ENCODE data around the gene ANKZF1.
A peak's percentile ranks its signal among the peaks of the same experiment; 100 is the strongest.

ANKZF1 gene

DNA sequence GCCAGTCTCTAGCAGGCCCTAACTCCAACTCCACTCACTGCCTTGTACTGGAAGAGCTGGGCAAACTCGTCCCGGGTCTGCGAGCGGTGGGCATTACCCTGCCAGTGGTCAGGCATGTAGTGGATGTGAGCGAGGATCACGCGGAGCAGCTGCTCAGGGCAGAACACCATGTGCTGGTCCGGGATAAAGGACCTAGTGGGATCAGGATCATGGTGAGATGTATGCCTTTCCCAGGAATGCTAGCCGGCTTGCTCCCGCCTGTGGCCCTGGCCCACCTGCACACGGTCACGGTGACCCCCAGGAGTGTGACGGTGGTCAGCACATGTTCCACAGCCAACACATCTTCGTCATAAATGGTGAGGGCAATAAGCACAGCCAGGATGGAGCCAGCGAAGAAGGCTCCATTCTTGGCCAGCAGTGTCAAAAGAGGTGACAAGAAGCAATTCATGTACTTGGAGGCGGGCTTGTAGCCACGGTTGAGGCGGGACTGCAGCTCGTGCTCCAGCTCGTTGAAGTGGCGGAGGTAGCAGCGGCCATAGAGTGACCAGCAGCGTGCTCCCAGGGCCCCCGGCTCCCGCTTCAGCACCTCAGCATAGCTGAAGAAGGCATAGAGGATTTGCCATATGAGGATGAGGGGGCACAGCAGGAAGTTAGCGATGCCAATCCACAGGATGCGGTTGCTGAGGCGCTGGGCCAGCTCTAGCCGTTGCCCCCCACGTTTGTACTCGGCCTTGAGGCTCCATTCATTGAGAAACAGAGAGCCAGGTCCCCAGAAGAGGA is 5.6 kb upstream of the ANKZF1 start:
- no peak for DNase-seq (ENCODE audit: low read depth, low spot score)

DNA sequence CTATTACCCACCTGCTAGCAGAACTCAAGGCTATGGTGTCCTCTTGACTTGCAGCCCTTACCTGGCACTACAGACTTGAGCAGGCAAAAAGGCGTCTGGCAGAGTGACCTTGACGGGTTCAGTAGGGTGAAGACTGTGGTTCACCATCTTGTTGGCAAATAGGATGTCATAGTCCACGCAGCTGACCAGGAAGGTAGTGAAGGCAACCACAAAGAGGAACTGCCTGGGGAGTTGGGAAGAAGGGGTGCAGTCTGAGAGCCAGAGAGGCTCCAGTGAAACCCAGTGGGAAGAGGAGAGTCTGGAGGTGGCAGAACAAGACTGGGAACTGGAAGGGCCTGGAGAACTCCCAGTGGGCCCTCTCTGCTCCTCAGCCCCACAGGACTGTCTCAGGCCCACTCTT is 4.3 kb upstream of the ANKZF1 start:
- no peak for DNase-seq (ENCODE audit: low read depth, low spot score)

DNA sequence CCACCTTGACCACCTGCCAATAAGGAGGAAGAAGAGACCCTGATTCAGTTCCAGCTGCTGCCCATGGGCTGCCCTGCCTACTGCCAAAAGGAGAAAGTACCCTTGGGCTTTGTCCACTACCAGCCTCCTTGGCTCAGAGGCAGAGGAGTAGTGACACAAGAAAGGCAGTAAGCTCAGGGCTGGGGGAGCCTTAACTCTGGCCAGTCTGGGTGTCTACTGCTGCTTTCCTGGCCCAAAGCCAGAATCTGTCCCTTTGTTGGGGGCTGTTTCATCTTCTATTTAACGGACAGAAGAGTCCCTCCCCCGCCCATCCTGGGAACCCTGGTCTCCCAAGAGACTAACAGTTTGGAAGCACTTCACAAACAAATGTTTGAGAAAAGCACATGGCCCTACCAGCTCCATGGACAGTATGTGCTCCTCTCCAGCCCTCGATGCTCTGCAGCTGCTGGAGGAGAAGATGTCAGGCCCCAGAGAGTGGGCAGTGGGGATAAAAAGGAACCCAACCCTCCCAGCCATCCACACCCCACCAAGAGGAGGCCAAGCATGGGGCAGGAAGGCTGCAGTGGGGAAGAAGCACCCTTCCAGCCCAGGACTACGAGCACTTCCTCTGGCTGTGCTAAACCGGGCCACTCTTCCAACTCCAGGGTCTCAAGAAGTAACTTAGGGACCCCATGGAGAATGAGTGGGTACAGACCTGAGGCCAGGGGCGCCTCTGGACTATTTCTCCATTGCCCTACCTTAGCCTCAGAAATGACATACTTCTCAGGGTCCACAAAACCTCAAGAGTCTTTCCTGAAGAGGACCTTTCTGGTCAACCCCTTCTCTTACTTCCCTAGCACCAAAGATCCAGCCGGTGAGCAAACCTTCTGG is 1.3 kb upstream of the ANKZF1 start:
- no peak for DNase-seq (ENCODE audit: low read depth, low spot score)

DNA sequence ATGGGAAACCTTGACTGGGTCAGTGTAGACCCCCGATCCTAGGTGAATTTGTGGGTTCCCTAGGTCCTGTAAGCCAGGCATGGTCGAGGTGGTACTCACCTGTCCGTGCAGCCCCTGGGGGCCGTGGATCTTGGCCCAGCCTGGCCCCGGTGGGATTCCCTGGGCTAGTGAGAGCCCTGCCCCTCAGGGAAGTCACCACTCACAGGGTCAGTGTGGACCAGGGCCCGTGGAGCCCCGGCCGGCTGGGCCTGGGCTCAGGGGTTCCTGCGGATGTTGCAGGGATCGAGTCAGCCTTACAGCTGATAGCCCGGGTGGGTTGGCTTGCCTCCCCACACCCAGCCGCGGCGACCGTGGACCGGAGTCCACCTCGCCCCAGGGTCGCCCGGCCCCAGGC is 698 bp upstream of the ANKZF1 start:
- DNase-seq (ENCODE audit: low read depth, low spot score) = no peak

DNA sequence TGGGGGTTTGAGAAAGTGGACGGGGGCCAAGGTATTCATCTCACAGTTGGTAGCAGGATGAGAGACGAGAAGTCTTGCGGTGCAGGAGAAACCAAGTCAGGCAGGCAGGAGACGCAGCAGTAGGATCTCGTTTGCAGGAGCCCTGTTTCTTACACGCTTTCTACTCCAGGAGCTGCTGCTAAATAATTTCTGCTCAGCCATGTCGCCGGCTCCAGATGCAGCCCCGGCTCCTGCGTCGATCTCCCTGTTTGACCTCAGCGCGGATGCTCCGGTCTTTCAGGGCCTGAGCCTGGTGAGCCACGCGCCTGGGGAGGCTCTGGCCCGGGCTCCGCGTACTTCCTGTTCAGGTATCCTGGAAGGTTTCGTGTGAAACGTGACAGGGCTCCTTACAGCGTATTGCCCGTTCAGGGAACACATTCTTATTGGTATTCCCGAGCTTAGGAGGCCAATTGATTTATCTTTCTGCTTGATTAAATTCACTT is 494 bp downstream of the ANKZF1 start:
- DNase-seq (ENCODE audit: low read depth, low spot score) = no peak

DNA sequence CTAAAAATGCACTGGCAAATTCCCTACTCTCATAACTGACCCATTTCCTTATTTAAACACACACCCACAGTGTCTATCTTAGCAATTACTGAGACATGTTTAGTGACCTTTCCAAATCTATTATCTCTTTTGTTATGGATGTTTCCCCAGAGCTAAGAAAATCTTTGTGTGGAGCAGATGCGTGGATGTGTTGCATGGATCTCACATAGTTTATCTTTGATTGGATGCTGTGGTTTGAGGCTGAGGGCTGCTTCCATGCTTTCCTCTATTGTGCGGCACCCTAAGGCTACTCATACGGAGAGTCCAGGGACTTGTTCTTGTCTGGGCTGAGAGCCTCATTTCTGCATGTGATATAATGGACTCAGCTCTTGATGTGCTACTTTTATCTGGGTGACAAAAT is 4.7 kb downstream of the ANKZF1 start:
- DNase-seq (ENCODE audit: low read depth, low spot score) = no peak

DNA sequence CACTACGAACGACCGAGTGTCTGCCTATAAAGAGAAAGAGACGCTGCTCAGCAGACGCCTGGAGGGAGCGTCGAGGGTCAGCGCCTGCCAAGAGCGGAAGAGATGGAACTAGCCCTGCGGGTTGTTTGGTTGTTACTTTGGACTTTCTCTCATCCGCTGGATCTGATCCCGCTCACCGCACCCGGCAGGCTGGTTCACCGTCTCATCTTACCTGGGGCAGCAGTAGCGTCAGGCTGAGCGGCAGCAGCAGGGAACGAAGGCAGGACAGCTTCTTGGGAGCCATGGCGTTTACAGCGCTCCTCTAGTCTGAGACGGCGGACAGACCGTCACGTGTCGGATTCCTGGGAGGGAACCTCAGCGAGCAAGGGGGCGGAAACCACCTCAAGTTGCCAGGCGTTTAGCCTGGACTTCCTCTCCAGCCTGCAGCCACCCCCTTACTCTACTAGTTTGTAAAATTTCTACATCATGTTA is 13.7 kb downstream of the ANKZF1 start:
- DNase-seq (ENCODE audit: low read depth, low spot score) = no peak

DNA sequence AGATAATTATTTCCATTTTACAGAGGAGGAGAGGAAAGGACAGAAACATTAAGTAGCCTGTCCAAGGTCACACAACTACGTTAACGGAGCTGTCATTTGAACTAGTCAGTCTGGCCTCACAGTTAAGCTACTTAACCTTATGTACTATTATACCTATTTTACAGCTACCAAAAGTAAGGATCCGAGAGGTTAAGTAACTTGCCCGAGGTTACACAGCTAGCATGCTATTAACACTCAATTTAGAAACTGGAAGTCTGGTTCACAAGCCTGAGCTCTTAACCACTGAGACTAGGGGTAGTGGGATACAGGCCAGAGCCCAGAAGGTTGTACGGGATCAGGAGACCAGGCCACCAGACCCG is 15.2 kb downstream of the ANKZF1 start:
- no peak for DNase-seq (ENCODE audit: low read depth, low spot score)

DNA sequence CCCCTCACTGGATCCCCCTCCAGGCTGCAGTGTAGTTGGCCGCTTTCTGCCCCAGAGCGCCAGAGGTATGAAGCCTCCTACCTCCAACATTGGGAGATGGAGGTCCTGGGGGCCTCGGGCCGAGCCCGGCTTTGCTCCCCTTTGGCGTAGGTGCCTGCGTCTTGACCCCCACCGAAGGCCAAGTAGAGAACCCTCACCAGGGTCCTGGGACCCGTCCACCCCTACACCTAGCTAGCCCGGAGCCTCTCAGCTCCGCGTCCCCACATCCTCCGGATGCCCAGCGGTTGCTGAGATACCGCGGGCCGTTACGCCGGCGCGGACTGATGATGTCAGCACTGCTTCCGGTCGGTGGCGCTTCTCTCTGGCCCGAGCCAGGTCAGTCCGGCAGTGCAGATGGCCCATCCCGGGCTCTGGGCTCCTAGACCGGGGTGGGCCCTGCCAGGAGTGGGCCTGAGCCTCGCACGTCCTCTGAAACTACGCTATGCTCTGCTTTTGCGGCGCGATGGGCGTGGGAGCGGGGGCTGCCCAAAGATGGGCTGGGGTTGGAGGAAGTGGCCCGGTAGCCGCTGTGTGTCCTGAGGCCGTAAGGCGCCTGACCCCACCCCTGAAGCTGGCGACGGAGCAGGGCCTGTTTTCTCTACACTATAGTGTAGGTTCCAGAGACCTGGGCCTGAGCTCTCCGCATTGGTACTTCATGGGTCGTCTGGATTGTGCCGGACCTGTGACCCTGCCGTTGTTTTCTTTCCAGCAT is 15.7 kb downstream of the ANKZF1 start, which contains the start of the genes GLB1L and STK16:
Gene GLB1L (minus strand): TSS at position 297 of the 751 bp plus-strand sequence. CDS start 1,871 bp downstream, outside the sequence.
Gene STK16 (plus strand): TSS at position 332 of the 751 bp plus-strand sequence. CDS start 521 bp downstream, outside the sequence.
- DNase-seq (ENCODE audit: low read depth, low spot score) = peak; percentile 81

DNA sequence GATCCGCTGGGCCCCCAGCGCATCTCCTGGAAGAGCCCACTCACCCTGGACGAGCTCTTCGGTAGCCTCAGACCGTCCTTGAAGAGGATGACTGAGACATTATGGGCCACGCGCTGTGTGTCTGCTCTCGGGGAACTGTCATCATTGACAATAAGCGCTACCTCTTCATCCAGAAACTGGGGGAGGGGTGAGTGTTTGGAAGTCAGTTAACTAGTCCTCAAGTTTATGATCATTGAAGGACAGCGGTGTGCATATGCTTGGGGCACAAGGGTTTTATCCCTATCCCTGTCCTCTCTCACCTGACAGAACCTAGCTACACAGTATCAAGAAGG is 16.3 kb downstream of the ANKZF1 start:
- DNase-seq (ENCODE audit: low read depth, low spot score) = no peak

DNA sequence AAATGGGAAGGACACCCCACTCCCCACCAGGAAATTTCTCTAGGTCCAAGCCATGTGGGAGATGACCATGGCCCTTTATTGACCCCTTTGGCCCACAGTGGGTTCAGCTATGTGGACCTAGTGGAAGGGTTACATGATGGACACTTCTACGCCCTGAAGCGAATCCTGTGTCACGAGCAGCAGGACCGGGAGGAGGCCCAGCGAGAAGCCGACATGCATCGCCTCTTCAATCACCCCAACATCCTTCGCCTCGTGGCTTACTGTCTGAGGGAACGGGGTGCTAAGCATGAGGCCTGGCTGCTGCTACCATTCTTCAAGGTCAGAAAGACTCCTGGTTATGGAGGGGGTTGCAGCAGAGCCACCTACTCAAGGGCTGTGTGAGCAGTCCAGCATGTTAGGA is 17.0 kb downstream of the ANKZF1 start:
- DNase-seq (ENCODE audit: low read depth, low spot score) = no peak

DNA sequence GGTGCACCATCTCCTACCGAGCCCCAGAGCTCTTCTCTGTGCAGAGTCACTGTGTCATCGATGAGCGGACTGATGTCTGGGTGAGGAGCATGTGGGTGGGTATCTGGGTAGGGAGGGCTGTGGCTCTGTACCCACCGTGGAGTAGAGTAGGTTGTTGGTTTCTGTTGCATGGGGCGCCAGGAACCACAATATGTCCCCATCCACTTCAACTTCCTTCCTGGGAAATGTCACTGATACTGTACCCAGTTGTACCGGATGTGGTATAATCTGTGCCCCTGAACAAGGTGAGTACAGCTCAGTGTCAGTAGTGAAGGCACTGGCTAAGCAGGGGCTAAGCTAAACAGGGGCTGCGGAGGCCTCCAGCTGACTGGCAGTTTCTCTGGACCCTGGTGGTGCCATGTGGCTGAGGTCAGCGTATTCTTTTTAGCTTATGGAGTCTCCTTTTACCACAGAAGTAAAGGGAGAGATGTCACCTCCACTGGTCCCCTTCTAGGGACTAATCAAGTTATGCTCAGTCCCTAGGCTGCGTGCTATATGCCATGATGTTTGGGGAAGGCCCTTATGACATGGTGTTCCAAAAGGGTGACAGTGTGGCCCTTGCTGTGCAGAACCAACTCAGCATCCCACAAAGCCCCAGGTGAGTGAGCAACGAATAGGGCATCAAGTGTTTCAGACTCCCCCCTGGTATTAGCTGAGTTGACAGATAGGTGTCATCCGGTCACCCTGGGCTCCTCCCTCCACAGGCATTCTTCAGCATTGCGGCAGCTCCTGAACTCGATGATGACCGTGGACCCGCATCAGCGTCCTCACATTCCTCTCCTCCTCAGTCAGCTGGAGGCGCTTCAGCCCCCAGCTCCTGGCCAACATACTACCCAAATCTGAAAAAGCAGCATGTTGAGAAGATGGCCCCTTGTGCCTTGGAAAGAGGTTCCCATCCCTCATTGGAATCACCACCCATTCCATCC is 18.4 kb downstream of the ANKZF1 start:
- DNase-seq (ENCODE audit: low read depth, low spot score) = no peak

DNA sequence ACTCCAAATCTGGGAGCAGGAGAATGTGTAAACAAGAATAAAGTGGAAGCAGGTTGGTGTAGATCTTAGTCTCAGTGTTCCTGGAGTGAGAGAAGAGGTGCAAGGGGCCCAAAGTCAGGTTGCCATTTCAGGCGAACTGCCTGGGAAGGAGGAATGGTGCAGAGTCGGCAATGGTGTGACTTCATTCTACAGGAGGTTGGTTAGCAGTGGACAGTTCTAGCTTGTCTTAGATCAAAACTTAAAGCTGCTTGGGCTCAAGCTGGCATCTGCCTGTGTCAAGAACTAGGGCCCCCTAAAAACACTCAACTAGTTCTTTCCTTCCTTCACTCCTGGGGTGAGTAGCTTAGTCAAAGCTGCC is 19.2 kb downstream of the ANKZF1 start:
- no peak for DNase-seq (ENCODE audit: low read depth, low spot score)

DNA sequence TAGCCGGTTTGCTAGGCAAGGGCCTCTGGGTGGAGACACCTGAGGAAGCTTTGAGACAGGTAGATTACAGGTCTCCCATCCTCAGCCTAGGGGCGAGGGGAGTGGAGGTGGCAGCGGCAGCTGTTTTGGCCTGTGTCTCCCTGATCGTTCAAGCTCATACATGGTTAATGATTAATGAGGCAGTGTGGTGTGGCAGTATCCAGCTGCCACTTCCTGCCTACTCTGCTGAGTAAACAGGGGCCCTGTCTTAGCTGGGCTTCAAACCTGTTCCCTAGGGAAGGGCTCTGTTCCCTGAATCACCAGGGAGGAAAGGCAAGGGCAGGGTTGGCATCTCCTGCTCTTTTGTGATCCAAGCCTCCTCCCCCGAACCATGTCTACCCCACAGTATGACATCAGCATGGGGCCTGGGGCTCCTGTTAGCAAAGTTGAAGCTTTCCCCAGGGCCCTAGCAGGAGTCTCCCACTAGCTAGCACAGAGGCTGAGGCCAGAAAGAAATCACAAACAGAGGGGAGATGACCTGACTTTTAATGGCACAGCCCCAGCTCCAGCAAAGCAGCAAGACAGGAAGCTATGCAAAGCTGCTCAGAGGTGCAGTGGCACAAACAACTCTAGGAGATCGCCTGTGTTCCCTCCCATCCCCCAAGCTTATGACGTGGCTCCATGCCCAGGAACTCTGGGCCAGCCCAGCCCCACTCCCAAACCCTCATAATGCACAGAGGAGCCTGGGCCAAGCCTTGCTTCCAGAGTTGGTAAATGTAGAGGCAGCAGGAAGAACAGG is 19.8 kb downstream of the ANKZF1 start:
- DNase-seq (ENCODE audit: low read depth, low spot score) = no peak

DNA sequence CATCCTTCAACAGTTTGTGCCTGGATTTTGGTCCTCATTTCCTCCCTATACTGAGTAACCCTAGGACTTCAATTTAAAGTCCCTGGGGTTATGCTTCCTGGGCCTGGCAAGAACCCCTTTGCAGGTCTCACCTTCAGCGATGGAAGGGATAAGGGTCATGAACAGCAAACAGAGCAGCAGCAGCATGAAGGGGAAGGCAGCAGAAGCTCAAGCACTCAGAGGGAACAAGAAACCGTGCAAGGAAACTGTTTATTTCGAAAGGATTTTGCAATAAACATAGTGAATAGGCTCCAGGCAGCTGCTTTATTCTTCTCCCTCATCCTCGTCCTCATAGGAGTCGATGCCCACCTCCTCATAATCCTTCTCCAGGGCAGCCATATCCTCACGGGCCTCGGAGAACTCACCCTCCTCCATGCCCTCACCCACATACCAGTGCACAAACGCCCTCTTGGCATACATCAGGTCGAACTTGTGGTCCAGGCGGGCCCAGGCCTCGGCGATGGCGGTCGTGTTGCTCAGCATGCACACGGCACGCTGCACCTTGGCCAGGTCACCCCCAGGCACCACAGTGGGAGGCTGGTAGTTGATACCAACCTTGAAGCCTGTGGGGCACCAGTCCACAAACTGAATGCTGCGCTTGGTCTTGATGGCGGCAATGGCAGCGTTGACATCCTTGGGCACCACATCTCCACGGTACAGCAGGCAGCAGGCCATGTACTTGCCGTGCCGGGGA is 20.6 kb downstream of the ANKZF1 start:
- no peak for DNase-seq (ENCODE audit: low read depth, low spot score)

DNA sequence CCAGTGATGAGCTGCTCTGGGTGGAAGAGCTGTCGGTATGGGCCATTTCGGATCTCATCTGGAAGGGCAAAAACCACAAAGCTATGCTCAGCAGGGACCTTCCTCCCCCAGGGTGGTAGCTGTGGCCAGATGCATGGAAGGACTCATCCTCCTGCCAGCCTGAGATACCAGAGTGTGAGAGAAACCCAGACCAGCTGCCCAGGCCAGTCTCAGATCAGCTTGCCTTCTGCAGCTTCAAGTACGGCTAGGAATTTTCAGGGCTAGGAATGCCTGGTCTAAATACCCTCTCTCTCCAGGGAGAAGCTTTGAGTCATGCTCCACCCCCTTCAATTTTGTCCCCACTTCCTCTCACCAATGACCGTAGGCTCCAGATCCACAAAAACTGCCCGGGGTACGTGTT is 22.1 kb downstream of the ANKZF1 start:
- DNase-seq (ENCODE audit: low read depth, low spot score) = no peak

DNA sequence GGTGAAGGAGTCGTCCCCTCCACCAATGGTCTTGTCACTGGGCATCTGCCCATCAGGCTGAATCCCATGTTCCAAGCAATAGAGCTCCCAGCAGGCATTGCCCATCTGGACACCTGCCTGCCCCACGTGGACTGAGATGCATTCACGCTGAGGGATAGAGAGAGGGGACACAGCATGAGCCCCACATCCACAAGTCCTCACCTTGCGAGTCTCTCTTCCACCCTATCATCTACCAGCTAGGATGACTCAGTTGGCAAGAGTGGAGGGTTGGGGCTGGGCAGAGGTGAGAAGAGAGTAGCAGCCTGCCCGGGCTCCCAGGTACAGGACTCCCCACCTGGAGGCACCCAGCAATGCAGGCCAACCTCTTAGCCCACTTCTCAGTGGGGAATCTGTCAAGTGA is 22.5 kb downstream of the ANKZF1 start:
- DNase-seq (ENCODE audit: low read depth, low spot score) = no peak

DNA sequence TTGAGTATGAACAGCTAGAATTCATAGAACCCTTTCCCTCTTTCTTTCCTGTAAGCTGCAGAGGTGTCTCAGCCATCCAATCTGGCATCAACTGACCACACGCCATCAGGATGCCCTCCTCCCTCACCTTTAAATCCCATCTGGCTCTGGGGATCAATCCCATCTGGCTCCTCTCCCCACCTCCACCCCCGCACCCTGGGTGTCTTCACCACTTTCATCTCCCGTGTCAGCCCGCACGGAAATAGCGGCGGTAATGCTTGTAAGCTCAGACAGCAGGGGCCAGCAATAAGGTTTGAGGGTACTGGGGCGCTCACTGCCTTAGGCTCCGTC is 22.9 kb downstream of the ANKZF1 start:
- DNase-seq (ENCODE audit: low read depth, low spot score) = no peak

DNA sequence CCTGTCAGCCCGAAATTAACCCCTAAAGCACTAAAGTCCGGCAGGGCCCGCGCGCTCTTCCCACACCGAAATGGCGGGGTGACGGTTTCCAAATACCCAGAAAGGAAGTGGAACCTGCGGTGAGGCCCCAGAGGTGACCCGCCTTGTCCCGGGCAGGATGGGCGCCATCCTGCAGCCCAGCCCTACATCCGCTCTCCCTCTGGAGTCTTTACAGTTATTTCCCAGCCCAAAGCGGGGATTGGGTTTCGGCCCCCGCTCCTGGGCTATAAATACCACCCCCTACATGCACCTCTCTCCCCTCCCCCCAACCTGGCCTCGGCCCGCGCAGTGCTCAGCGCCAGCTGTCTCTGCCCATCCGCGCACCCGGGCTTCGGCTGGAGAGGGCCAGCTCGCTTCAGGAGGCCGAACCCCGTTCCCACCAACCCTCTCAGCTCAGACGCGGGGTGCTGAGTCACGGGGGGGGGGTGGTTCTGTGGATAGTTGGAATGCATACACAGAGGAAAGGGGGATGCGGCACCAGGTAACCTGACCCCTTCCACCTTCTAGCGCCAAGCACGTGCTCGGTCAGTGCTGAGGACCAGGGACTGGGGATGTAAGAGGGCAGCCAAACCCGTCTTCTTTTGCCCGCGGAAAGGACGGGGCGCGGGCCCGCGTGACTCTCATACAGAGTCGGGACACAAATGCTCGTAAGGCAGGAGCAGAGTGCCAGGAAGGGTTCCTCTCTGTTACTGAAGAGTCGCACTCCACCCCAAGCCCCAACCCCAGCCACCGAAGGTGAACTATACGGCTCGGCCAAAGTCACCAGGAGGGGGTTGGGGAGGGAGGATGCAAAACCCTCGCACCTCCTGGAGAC is 23.5 kb downstream of the ANKZF1 start, which contains the start of gene TUBA4B:
Gene TUBA4B (plus strand): TSS at position 344 of the 853 bp plus-strand sequence. CDS start 165 bp downstream, at position 509.
- DNase-seq (ENCODE audit: low read depth, low spot score) = no peak
